Gastrocnemius medialis (tissue), 4 donors: ENCODE data around the gene MYCN. TPM values are rescaled to one million over a fixed set of nuclear protein-coding genes. Genes with fewer than 3 reads are reported as not detected.

Source experiments
- ATAC-seq, 2 donors: fragments of 150-250 bp; one replicate each; pipeline ENCODE4 v1.9.1; 2016
- DNase-seq, 2 donors: peaks; one replicate each; pipeline ENCODE4 v3.0.0-alpha.2; 2019
- H3K27ac ChIP-seq, 4 donors: fragments of 200-600 bp; sonication (generic); 1 replicate in 1 of 4; 2 replicates in 3 of 4; pipeline ENCODE4 v1.5.1; 2016 to 2018; ENCODE audit warnings: mild to moderate bottlenecking in 2 of 4, moderate library complexity in 1 of 4
- H3K27me3 ChIP-seq, 3 donors: fragments of 200-600 bp; sonication (generic) in 2 of 3; 1 replicate in 1 of 3; 2 replicates in 2 of 3; pipeline versions ENCODE4 v1.5.1 to v1.6.0; 2016 to 2019; ENCODE audit warnings: mild to moderate bottlenecking in 1 of 3, moderate library complexity in 1 of 3
- H3K36me3 ChIP-seq, 2 donors: fragments of 200-600 bp; sonication (generic) in 1 of 2; one replicate each; pipeline ENCODE4 v1.5.1; 2017 to 2018
- H3K4me1 ChIP-seq, 2 donors: fragments of 200-600 bp; sonication (generic) in 1 of 2; one replicate each; pipeline ENCODE4 v1.5.1; 2016 to 2017; ENCODE audit warnings: mild to moderate bottlenecking in 2 of 2
- H3K4me3 ChIP-seq, 4 donors: fragments of 200-600 bp; sonication (generic) in 3 of 4; 1 replicate in 1 of 4; 2 replicates in 3 of 4; pipeline ENCODE4 v1.5.1; 2016 to 2019; ENCODE audit warnings: mild to moderate bottlenecking in 2 of 4
- H3K9me3 ChIP-seq, 3 donors: fragments of 200-600 bp; sonication (generic) in 2 of 3; 1 replicate in 1 of 3; 2 replicates in 2 of 3; pipeline ENCODE4 v1.5.1; 2016 to 2019
- CTCF ChIP-seq, 5 experiments: fragments of 450-650 bp in 3 of 5; fragments of 200-600 bp in 2 of 5; sonication (generic) in 2 of 5; IDR thresholded peaks in 4 of 5; conservative IDR thresholded peaks in 1 of 5; 1 replicate in 4 of 5; 2 replicates in 1 of 5; pipeline ENCODE4 v1.5.1; 2016 to 2019; ENCODE audit warnings: antibody characterized with exemption in 5 of 5, mild to moderate bottlenecking in 3 of 5, moderate library complexity in 3 of 5
- POLR2A ChIP-seq, 2 donors: fragments of 450-650 bp; IDR thresholded peaks; one replicate each; pipeline ENCODE4 v1.6.1; 2017; ENCODE audit warnings: antibody characterized with exemption in 2 of 2, mild to moderate bottlenecking in 2 of 2, moderate library complexity in 2 of 2
- in situ Hi-C, 4 donors: fragments of 200-750 bp; cut with MboI; loops; one replicate each; pipeline versions ENCODE4 v1.15.0 to v1.8.0; 2017; ENCODE audit warnings: low sequenced_read_pairs in 4 of 4
- intact Hi-C: fragments of 100-400 bp; cut with DNase I; formaldehyde crosslinking; loops from one replicate; pipeline ENCODE4 v1.15.1; 2023; ENCODE audit warnings: low total_unique reads
- total RNA-seq, 4 donors: library from RNA; depleted of rRNA; stranded (reverse); fragments of >200 nt; gene quantifications; one replicate each; pipeline versions ENCODE4 v1.1.0 to v1.2.3, GENCODE V29; 2016

MYCN gene
- total RNA-seq, 4 donors from 2014 or later: 0.17 to 0.25 TPM; not detected in 2

- DNase-seq (no peak), ATAC-seq (no peak)
- Histone ChIP-seq H3K27ac (no peak overlapping the region), H3K4me3 (peak overlapping the region in 3 of 4 donors; percentile 55 to 57 (median 56)), H3K27me3 (peaks cover 21 to 36% (median 27%) of the 10 kb centered on the region in 3 donors), H3K9me3 (no peaks in the 10 kb centered on the region), H3K36me3 (no peaks in the 10 kb centered on the region), H3K4me1 (peaks cover 20 to 43% of the 10 kb centered on the region in 2 donors)
- intact Hi-C loops: loop anchor here (1.0 kb wide), 2 partner anchors 343 to 548 kb away; no protein-coding TSS in a partner anchor
- in situ Hi-C loops: loop anchor here (10.0 to 25.0 kb wide), 8 partner anchors 302 to 823 kb away; no protein-coding TSS in a partner anchor
- TF ChIP-seq CTCF (IDR thresholded peaks at IDR 0.05 in 4 of 5, conservative IDR thresholded peaks at IDR 0.05 in 1 of 5): no peak
Measured at GRCh38 chr2:15938803-15939555, 1.4 kb upstream of the MYCN start.

GRCh38 chr2:15939556-15939853, 845 bp upstream of the MYCN start:
- no peaks in the 10 kb centered on the region for H3K36me3 ChIP-seq
- no peak overlapping the region for H3K27ac ChIP-seq
- ATAC-seq (peak in 1 of 2 donors; percentile 67), DNase-seq (no peak)
- peaks cover 21 to 36% (median 27%) of the 10 kb centered on the region in 3 donors for H3K27me3 ChIP-seq
- H3K9me3 ChIP-seq: no peaks in the 10 kb centered on the region
- in situ Hi-C loops: loop anchor here (10.0 to 25.0 kb wide), 8 partner anchors 302 to 823 kb away; no protein-coding TSS in a partner anchor
- intact Hi-C loops: loop anchor here (1.0 kb wide), 2 partner anchors 343 to 548 kb away; no protein-coding TSS in a partner anchor
- H3K4me3 ChIP-seq: peak overlapping the region; percentile 52 to 57 (median 56)
- TF ChIP-seq CTCF (IDR thresholded peaks at IDR 0.05 in 4 of 5, conservative IDR thresholded peaks at IDR 0.05 in 1 of 5): no peak
- no peak for TF ChIP-seq POLR2A (IDR thresholded peaks at IDR 0.05)
- peaks cover 23 to 43% of the 10 kb centered on the region in 2 donors for H3K4me1 ChIP-seq

- Histone ChIP-seq H3K27ac (no peak overlapping the region), H3K9me3 (no peaks in the 10 kb centered on the region), H3K27me3 (peaks cover 21 to 36% (median 27%) of the 10 kb centered on the region in 3 donors), H3K4me3 (peak overlapping the region; percentile 52 to 57 (median 56)), H3K36me3 (no peaks in the 10 kb centered on the region), H3K4me1 (peaks cover 23 to 43% of the 10 kb centered on the region in 2 donors)
- no peak for DNase-seq
- TF ChIP-seq CTCF (IDR thresholded peaks at IDR 0.05 in 4 of 5, conservative IDR thresholded peaks at IDR 0.05 in 1 of 5): no peak
- in situ Hi-C loops (loop anchor here (25.0 kb wide), 6 partner anchors 304 to 821 kb away; no protein-coding TSS in a partner anchor), intact Hi-C loops (loop anchor here (5.0 to 10.0 kb wide), 3 partner anchors 306 to 816 kb away; no protein-coding TSS in a partner anchor)
- no peak for ATAC-seq
Measured at GRCh38 chr2:15940661-15941480, 521 bp downstream of the MYCN start.

- H3K36me3 ChIP-seq: no peaks in the 10 kb centered on the region
- TF ChIP-seq CTCF (IDR thresholded peaks at IDR 0.05 in 4 of 5, conservative IDR thresholded peaks at IDR 0.05 in 1 of 5): no peak
- TF ChIP-seq POLR2A (IDR thresholded peaks at IDR 0.05): no peak
- peaks cover 21 to 36% (median 27%) of the 10 kb centered on the region in 3 donors for H3K27me3 ChIP-seq
- ATAC-seq (no peak), DNase-seq (no peak)
- peaks cover 23 to 43% of the 10 kb centered on the region in 2 donors for H3K4me1 ChIP-seq
- H3K27ac ChIP-seq: no peak overlapping the region
- in situ Hi-C loops (loop anchor here (25.0 kb wide), 6 partner anchors 304 to 821 kb away; no protein-coding TSS in a partner anchor), intact Hi-C loops (loop anchor here (5.0 to 10.0 kb wide), 3 partner anchors 307 to 816 kb away; no protein-coding TSS in a partner anchor)
- H3K4me3 ChIP-seq: peak overlapping the region; percentile 52 to 57 (median 56)
- H3K9me3 ChIP-seq: no peaks in the 10 kb centered on the region
Measured at GRCh38 chr2:15941481-15941850, 1.1 kb downstream of the MYCN start.
